GM12801 (cell line): Measurements from ENCODE around the gene C1orf21.

Experiments used
- CTCF ChIP-seq: IDR thresholded peaks from one replicate; pipeline ENCODE4 v1.5.1; 2011; ENCODE audit warnings: control low read depth; ENCODE audit not compliant: insufficient read length; ENCODE audit errors: extremely low read depth

The C1orf21 gene

DNA sequence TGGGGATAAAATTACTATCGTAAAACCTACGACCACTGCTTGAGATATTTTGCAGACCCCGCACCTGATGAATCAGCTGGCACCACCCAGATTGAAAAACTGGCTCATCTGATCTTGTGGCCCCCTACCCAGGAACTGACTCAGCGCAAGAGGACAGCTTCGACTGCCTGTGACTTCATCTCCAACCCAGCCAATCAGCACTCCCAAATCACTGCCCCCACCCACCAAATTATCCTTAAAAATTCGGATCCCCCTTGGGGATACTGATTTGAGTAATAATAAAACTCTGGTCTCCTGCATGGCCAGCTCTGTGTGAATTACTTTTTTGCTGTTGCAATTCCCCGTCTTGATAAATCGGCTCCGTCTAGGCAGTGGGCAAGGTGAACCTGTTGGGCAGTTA lies 286.5 kb downstream of the C1orf21 start:
- TF ChIP-seq CTCF: no peak

GRCh38 chr1:184677344-184677743 lies 290.5 kb downstream of the C1orf21 start:
- no peak for TF ChIP-seq CTCF
